ENCODE measurements around the gene ST6GAL1.
"Not testable (repeated sequence)": the region's sequence is repeated elsewhere in the genome, so short reads cannot be mapped to it uniquely, and the experiment has no call there.

Gene ST6GAL1

DNA sequence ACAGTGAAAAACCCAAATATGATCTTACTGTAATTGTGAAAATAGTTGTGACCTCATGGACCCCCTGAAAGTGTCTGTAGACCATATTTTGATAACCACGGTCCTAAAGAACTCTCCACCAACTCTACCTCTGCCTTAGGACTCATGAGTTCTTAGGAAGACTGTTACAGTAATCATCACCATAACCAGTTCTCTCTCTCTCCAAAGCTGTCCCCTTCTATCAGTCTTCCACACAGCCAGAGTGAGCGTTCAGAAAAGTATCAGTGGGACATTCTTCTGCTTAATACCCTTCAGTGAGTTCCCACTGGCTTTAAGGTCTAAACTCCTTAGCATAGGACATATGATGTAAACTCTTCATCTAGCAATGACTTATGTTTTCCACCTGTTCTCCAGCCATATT is 27.6 kb upstream of the ST6GAL1 start:
- ATAC-seq (ENCODE audit: low read depth) (no peak), DNase-seq (ENCODE audit: low spot score) (no peak)
- no peak overlapping the region for H3K4me3 ChIP-seq (ENCODE audit: severe bottlenecking)
- no peaks in the 10 kb centered on the region for H3K9me3 ChIP-seq (ENCODE audit: severe bottlenecking)
- no peaks in the 10 kb centered on the region for H3K36me3 ChIP-seq (ENCODE audit: low read depth)
- no peaks in the 10 kb centered on the region for H3K27me3 ChIP-seq (ENCODE audit: insufficient read depth, poor library complexity, severe bottlenecking)
- no peak overlapping the region for H3K27ac ChIP-seq (ENCODE audit: poor library complexity, severe bottlenecking)
- TF ChIP-seq, protein P1, sequence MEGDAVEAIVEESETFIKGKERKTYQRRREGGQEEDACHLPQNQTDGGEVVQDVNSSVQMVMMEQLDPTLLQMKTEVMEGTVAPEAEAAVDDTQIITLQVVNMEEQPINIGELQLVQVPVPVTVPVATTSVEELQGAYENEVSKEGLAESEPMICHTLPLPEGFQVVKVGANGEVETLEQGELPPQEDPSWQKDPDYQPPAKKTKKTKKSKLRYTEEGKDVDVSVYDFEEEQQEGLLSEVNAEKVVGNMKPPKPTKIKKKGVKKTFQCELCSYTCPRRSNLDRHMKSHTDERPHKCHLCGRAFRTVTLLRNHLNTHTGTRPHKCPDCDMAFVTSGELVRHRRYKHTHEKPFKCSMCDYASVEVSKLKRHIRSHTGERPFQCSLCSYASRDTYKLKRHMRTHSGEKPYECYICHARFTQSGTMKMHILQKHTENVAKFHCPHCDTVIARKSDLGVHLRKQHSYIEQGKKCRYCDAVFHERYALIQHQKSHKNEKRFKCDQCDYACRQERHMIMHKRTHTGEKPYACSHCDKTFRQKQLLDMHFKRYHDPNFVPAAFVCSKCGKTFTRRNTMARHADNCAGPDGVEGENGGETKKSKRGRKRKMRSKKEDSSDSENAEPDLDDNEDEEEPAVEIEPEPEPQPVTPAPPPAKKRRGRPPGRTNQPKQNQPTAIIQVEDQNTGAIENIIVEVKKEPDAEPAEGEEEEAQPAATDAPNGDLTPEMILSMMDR (IDR thresholded peaks at IDR 0.05; ENCODE audit: poor library complexity, severe bottlenecking): no peak
- H3K4me1 ChIP-seq (ENCODE audit: insufficient read depth, poor library complexity, severe bottlenecking): peaks cover 9% of the 10 kb centered on the region

DNA sequence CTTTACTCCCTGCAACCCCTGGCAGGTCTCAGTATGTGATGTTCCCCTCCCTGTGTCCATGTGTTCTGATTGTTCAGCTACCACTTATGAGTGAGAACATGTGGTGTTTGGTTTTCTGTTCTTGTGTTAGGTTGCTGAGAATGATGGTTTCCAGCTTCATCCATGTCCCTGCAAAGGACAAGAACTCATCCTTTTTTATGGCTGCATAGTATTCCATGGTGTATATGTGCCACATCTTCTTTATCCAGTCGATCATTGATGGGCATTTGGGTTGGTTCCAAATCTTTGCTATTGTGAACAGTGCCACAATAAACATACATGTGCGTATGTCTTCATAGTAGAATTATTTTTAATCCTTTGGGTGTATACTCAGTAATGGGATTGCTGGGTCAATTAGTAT is 26.6 kb upstream of the ST6GAL1 start:
- ATAC-seq (ENCODE audit: low read depth); H3K4me3 ChIP-seq (ENCODE audit: severe bottlenecking); H3K36me3 ChIP-seq (ENCODE audit: low read depth); H3K4me1 ChIP-seq (ENCODE audit: insufficient read depth, poor library complexity, severe bottlenecking); H3K27me3 ChIP-seq (ENCODE audit: insufficient read depth, poor library complexity, severe bottlenecking); H3K27ac ChIP-seq (ENCODE audit: poor library complexity, severe bottlenecking); DNase-seq (ENCODE audit: low spot score); H3K9me3 ChIP-seq (ENCODE audit: severe bottlenecking): not testable (repeated sequence)

DNA sequence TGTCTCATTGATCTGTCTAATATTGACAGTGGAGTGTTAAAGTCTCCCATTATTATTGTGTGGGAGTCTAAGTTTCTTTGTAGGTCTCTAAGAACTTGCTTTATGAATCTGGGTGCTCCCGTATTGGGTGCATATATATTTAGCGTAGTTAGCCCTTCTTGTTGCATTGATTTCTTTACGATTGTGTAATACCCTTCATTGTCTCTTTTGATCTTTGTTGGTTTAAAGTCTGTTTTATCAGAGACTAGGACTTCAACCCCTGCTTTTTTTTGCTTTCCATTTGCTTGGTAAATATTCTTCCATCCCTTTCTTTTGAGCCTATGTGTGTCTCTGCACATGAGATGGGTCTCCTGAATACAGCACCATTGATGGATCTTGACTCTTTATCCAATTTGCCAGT is 23.3 kb upstream of the ST6GAL1 start:
- ATAC-seq (ENCODE audit: low read depth); H3K36me3 ChIP-seq (ENCODE audit: low read depth); H3K27me3 ChIP-seq (ENCODE audit: insufficient read depth, poor library complexity, severe bottlenecking); H3K27ac ChIP-seq (ENCODE audit: poor library complexity, severe bottlenecking); DNase-seq (ENCODE audit: low spot score); H3K4me1 ChIP-seq (ENCODE audit: insufficient read depth, poor library complexity, severe bottlenecking); H3K9me3 ChIP-seq (ENCODE audit: severe bottlenecking); H3K4me3 ChIP-seq (ENCODE audit: severe bottlenecking): not testable (repeated sequence)

DNA sequence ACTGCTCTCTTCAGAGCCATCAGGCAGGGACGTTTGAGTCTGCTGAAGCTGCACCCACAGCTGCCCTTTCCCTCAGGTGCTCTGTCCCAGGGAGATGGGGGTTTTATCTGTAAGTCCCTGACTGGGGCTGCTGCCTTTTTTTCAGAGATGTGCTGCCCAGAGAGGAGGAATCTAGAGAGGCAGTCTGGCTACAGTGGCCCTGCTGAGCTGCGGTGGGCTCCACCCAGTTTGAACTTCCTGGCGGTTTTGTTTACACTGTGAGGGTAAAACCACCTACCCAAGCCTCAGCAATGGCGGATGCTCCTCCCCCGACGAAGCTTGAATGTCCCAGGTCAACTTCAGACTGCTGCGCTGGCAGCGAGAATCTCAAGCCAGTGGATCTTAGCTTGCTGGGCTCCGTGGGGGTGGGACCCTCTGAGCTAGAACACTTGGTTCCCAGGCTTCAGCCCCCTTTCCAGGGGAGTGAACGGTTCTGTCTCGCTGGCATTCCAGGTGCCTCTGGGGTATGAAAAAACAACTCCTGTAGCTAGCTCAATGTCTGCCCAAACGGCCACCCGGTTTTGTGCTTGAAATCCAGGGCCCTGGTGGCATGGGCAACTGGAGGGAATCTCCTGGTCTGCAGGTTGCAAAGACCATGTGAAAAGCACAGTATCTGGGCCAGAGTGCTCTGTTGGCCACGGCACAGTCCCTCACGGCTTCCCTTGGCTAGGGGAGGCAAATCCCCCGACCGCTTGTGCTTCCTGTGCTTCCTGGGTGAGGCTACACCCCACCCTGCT is 21.1 kb upstream of the ST6GAL1 start:
- ATAC-seq (ENCODE audit: low read depth) (no peak), DNase-seq (ENCODE audit: low spot score) (no peak)
- TF ChIP-seq, protein P1 (IDR thresholded peaks at IDR 0.05; ENCODE audit: poor library complexity, severe bottlenecking): no peak
- Histone ChIP-seq H3K36me3 (ENCODE audit: low read depth) (no peaks in the 10 kb centered on the region), H3K9me3 (ENCODE audit: severe bottlenecking) (no peaks in the 10 kb centered on the region), H3K4me1 (ENCODE audit: insufficient read depth, poor library complexity, severe bottlenecking) (no peaks in the 10 kb centered on the region), H3K27me3 (ENCODE audit: insufficient read depth, poor library complexity, severe bottlenecking) (no peaks in the 10 kb centered on the region), H3K4me3 (ENCODE audit: severe bottlenecking) (no peak overlapping the region), H3K27ac (ENCODE audit: poor library complexity, severe bottlenecking) (no peak overlapping the region)

DNA sequence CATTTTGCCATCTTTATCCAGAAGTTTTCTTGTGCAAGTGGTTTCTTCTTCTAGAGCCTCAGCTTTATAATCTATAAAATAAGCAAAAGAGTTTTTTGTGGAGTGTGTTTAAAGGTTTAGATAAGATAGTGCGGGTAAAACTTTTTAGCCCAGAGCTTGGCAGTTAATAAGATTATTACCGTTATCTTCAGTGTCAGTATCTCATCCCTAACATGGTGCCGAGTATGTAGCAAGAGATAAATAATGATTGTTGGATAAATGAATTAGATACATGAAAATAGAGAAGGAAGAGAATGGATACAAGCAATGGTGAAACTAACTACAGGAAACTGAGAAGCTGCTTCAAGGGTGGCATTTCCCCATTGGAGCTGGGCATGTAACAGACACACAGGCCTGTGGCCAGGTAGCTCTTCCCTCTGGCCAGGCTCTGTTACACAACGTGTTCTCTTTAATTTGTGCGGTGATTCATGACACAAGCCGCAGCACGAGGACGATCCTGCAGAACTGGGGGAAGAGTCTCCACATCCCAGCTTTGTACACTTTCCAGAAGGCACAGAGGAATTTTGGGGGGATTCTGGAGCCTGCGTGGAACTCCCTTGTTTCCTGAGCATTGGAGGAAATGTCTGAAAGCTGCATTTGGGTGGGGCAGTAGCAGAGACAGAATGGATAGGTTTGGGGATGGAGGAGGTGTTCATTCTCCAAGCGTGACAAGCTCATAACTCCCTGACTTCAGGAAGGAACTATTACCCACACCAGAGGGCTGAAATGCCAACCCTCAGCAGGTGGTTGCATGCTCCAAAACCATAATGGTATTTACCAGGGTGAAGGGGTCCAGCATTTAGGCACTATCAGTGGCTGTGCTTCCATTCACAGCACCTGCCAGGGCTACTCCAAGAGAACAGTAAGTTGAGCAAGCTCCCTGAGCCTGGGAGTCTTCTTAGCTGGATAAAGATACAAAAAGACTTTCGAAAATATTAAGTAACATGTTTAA is 14.2 kb upstream of the ST6GAL1 start:
- H3K36me3 ChIP-seq (ENCODE audit: low read depth): no peaks in the 10 kb centered on the region
- TF ChIP-seq, protein P1 (IDR thresholded peaks at IDR 0.05; ENCODE audit: poor library complexity, severe bottlenecking): no peak
- ATAC-seq (ENCODE audit: low read depth): peak; percentile 88
- H3K27ac ChIP-seq (ENCODE audit: poor library complexity, severe bottlenecking): no peak overlapping the region
- no peak overlapping the region for H3K4me3 ChIP-seq (ENCODE audit: severe bottlenecking)
- H3K9me3 ChIP-seq (ENCODE audit: severe bottlenecking): no peaks in the 10 kb centered on the region
- H3K27me3 ChIP-seq (ENCODE audit: insufficient read depth, poor library complexity, severe bottlenecking): no peaks in the 10 kb centered on the region
- peaks cover 9% of the 10 kb centered on the region for H3K4me1 ChIP-seq (ENCODE audit: insufficient read depth, poor library complexity, severe bottlenecking)
- no peak for DNase-seq (ENCODE audit: low spot score)

Measured in RWPE2 (cell line).